ENCODE results near the gene KLHL2.
"Not testable (repeated sequence)": the region's sequence is repeated elsewhere in the genome, so short reads cannot be mapped to it uniquely, and the experiment has no call there.

The KLHL2 gene

GRCh38 chr4:165177725-165178666 is 29.4 kb upstream of the KLHL2 start:
- FAIRE-seq (no peak), DNase-seq (ENCODE audit: insufficient read length, low spot score) (no peak)
- TF ChIP-seq CTCF (IDR thresholded peaks at IDR 0.05; ENCODE audit: insufficient read depth, missing control alignments), result no peak

DNA sequence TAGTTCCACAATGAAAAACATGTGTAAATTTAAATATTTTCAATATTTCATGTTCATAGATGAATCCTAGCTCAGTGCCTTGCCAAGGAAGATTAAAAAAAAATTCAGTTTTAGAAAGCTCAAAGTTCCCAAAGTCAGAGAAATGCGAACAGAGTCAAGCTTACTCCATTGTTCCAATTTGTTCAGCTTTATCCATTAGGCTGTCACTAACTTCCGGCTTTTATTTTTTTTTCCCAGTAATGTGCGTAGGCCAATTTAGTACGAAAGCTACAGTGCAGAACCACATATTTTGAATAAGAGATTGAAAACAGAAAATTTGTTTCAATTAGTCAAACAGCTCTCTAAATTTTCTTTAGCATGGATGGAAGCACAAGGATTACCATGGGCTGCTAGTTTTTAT is 23.1 kb upstream of the KLHL2 start:
- TF ChIP-seq CTCF (IDR thresholded peaks at IDR 0.05; ENCODE audit: insufficient read depth, missing control alignments), result no peak
- FAIRE-seq (no peak), DNase-seq (ENCODE audit: insufficient read length, low spot score) (no peak)

DNA sequence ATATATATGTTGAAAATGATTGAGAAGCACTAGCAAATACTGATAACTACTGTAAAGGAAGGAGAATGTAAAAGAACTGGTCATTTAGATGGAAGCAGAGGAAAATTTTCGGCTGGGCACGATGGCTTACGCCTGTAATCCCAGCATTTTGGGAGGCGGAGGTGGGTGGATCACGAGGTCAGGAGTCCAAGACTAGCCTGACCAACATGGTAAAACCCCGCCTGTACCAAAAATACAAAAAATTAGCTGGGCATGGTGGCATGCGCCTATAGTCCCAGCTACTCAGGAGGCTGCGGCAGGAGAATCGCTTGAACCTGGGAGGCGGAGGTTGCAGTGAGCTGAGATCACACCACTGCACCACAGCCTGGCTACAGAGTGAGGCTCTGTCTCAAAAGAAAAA is 22.4 kb upstream of the KLHL2 start:
- FAIRE-seq; DNase-seq (ENCODE audit: insufficient read length, low spot score): not testable (repeated sequence)

DNA sequence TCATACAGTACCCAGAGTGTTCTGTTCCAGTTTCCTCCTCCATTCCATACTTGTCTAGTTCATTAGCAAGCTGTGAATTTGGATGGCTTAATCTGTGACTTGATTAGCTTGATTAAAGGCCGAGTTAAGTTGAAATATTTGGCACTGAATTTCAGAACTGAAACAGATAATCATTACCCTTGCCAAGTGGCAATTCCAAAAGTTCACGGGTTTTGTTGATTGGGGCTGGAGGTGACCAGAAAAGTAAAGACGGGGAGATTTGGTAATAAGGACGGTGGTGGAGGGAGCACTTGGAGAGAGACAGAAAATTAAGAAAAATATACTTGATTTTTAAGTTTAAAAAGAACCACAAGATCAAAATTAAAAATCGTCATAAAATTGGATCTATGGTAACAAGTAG is 21.9 kb upstream of the KLHL2 start:
- TF ChIP-seq CTCF (IDR thresholded peaks at IDR 0.05; ENCODE audit: insufficient read depth, missing control alignments), result no peak
- FAIRE-seq, result no peak
- DNase-seq (ENCODE audit: insufficient read length, low spot score), result no peak

- no peak for TF ChIP-seq CTCF (IDR thresholded peaks at IDR 0.05; ENCODE audit: insufficient read depth, missing control alignments)
- no peak for FAIRE-seq
- DNase-seq (ENCODE audit: insufficient read length, low spot score), result no peak
Measured at GRCh38 chr4:165190591-165191347, 16.6 kb upstream of the KLHL2 start.

DNA sequence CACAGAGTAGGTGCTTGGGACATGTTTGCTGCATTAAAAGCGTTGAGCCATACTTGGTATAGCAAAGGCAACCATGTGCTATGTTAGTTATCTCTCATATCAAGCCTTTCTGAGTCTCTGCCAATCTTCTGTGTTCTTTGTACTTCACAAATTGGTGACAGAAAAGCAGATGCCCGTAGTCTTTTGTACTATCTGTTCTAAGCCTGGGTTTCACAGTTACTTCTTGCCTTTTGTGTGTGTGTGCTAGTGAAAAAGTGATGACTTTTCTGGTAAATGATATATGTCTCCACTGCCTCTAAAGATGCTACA is 16.1 kb upstream of the KLHL2 start:
- FAIRE-seq (no peak), DNase-seq (ENCODE audit: insufficient read length, low spot score) (no peak)
- TF ChIP-seq CTCF (IDR thresholded peaks at IDR 0.05; ENCODE audit: insufficient read depth, missing control alignments), result no peak

- DNase-seq (ENCODE audit: insufficient read length, low spot score), result no peak
- no peak for TF ChIP-seq CTCF (IDR thresholded peaks at IDR 0.05; ENCODE audit: insufficient read depth, missing control alignments)
- FAIRE-seq, result no peak
Measured at GRCh38 chr4:165191814-165192499, 15.4 kb upstream of the KLHL2 start.

All from D721Med (cell line).